Esophagus muscularis mucosa (tissue), 4 donors: Measurements from ENCODE around the gene GATC. TPM values are rescaled to one million over a fixed set of nuclear protein-coding genes. Genes with fewer than 3 reads are reported as not detected.

Source experiments
- DNase-seq: peaks from one replicate; pipeline ENCODE4 v3.0.0-alpha.2; 2017; ENCODE audit errors: extremely low spot score
- H3K27ac ChIP-seq, 4 donors: fragments of 200-600 bp; sonication (generic); replicated peaks in 1 of 4; 1 replicate in 3 of 4; 2 replicates in 1 of 4; pipeline ENCODE4 v1.5.1; 2016 to 2019; ENCODE audit warnings: mild to moderate bottlenecking in 1 of 4
- H3K27me3 ChIP-seq, 4 donors: fragments of 200-600 bp; sonication (generic); one replicate each; pipeline versions ENCODE4 v1.5.1 to v1.6.0; 2016 to 2019
- H3K36me3 ChIP-seq, 4 donors: fragments of 200-600 bp; sonication (generic); one replicate each; pipeline ENCODE4 v1.5.1; 2016 to 2019
- H3K4me1 ChIP-seq, 4 donors: fragments of 200-600 bp; sonication (generic); one replicate each; pipeline ENCODE4 v1.5.1; 2016 to 2019
- H3K4me3 ChIP-seq, 4 donors: fragments of 200-600 bp; sonication (generic); 1 replicate in 2 of 4; 2 replicates in 2 of 4; pipeline ENCODE4 v1.5.1; 2016 to 2019; ENCODE audit warnings: mild to moderate bottlenecking in 4 of 4, moderate library complexity in 1 of 4
- H3K9me3 ChIP-seq, 4 donors: fragments of 200-600 bp; sonication (generic); 1 replicate in 3 of 4; 2 replicates in 1 of 4; pipeline ENCODE4 v1.5.1; 2016 to 2019
- CTCF ChIP-seq, 3 experiments: fragments of 200-600 bp in 2 of 3; fragments of 450-650 bp in 1 of 3; sonication (generic) in 2 of 3; IDR thresholded peaks; one replicate each; pipeline ENCODE4 v1.5.1; 2017 to 2019; ENCODE audit warnings: antibody characterized with exemption in 3 of 3, mild to moderate bottlenecking in 2 of 3, moderate library complexity in 1 of 3
- EP300 ChIP-seq: sonication (generic); formaldehyde crosslinking; IDR thresholded peaks from one replicate; pipeline ENCODE4 v1.6.1; 2017; ENCODE audit warnings: antibody characterized with exemption
- POLR2A ChIP-seq: fragments of 450-650 bp; IDR thresholded peaks from one replicate; pipeline ENCODE4 v1.6.1; 2017; ENCODE audit warnings: antibody characterized with exemption, moderate library complexity, mild to moderate bottlenecking, low read depth
- POLR2AphosphoS5 ChIP-seq, 2 donors: sonication (generic); formaldehyde crosslinking; IDR thresholded peaks; one replicate each; pipeline ENCODE4 v1.6.1; 2017; ENCODE audit warnings: antibody characterized with exemption in 2 of 2
- WGBS: methylation state at CpG from one replicate; pipeline ENCODE4 v1.1.5; 2018; 5-methylcytosine and 5-hydroxymethylcytosine counted together
- intact Hi-C: fragments of 100-400 bp; cut with DNase I; formaldehyde crosslinking; loops from one replicate; pipeline ENCODE4 v1.15.1; 2023
- total RNA-seq, 4 donors: library from RNA; depleted of rRNA; stranded (reverse); fragments of >200 nt; gene quantifications; one replicate each; pipeline versions ENCODE4 v1.1.0 to v1.2.1, GENCODE V29; 2016

Gene GATC
- total RNA-seq, 4 donors from 2014 or later, result 18.5 to 24.0 (median 20.2) TPM

- whole genome bisulfite sequencing, result 1% methylated on average over 12 of the region's 53 CpGs
Observed at GRCh38 chr12:120495731-120496412, 49.6 kb downstream of the GATC start, which contains the start of gene DYNLL1. TSS of gene DYNLL1 (plus strand) at chr12:120496113. CDS start at chr12:120496422, 309 bp downstream.

DNA sequence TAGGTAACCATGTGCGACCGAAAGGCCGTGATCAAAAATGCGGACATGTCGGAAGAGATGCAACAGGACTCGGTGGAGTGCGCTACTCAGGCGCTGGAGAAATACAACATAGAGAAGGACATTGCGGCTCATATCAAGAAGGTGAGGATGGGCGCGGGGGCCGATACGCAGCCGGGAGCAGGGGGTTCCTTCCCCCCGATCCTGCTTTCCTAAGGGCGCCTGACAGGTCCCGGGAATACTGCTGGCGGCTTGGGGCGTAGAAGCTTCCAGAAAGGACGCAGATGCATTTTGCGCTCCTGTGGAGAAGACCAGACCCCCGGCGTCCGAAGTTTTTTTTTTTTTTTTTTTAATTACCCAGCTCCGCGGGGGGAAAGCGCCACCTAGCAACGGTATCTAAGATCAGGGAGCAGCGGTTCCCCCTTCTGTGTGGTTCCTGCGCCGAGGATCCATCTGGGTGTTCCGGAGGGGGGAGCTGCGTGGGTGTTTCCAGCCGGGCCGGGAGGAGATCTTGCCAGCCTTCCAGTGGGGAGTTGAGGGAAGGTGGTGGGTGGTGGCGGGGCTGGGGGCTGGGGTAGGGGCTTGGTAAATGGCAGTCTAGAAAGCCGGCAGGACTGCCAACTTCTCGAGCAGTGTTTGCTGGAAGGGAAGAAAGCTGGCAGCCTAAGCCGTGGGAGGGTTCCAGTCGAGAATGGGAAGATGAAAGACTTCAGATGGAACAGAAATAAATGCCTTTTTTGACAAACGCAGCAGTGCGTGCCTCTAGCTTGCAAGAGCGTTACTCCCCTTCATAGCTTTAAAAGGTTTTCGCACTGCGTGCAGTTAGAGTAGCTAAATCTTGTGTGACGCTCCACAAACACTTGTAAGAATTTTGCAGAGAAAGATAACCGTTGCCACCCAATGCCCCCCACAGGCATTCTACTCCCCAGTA is 50.4 kb downstream of the GATC start:
- intact Hi-C loops, result loop anchor here (2.0 kb wide), 1 partner anchor 32 kb away; the partner anchor contains the start of gene COQ5
- no peaks in the 10 kb centered on the region for H3K27me3 ChIP-seq
- TF ChIP-seq POLR2AphosphoS5 (IDR thresholded peaks at IDR 0.05) (peak in 1 of 2 donors; percentile 5), CTCF (IDR thresholded peaks at IDR 0.05) (no peak), EP300 (no peak), POLR2A (no peak)
- peaks cover 21 to 36% (median 30%) of the 10 kb centered on the region in 4 donors for H3K4me1 ChIP-seq
- no peak for DNase-seq
- peak overlapping the region; percentile 88 to 94 (median 91) for H3K27ac ChIP-seq
- H3K4me3 ChIP-seq, result peak overlapping the region; percentile 78 to 96 (median 88)
- H3K9me3 ChIP-seq, result no peaks in the 10 kb centered on the region
- H3K36me3 ChIP-seq, result peaks cover 0 to 42% (median 25%) of the 10 kb centered on the region in 4 donors
- WGBS, result under 1% methylated on average over 47 of the region's 47 CpGs

More at GRCh38 chr12:120495731-120496412, 49.6 kb downstream of the GATC start, which contains the start of gene DYNLL1:
- Histone ChIP-seq H3K27ac (peak within 1 kb of the TSS; percentile 88 to 94 (median 91)), H3K4me3 (peak within 1 kb of the TSS; percentile 78 to 96 (median 88)), H3K9me3 (no peaks in the 10 kb centered on the region), H3K4me1 (peaks cover 21 to 36% (median 30%) of the 10 kb centered on the region in 4 donors), H3K36me3 (peaks cover 0 to 39% (median 27%) of the 10 kb centered on the region in 4 donors), H3K27me3 (no peaks in the 10 kb centered on the region)
- intact Hi-C loops, result loop anchor here (2.0 kb wide), 1 partner anchor 33 kb away; the partner anchor contains the start of gene COQ5
- TF ChIP-seq POLR2AphosphoS5 (IDR thresholded peaks at IDR 0.05) (peak; percentile 87 to 95), CTCF (IDR thresholded peaks at IDR 0.05) (peak in 1 of 3 experiments; percentile 29), POLR2A (peak; percentile 67), EP300 (no peak)
- DNase-seq, result peak; percentile 99

GRCh38 chr12:120497524-120498150 is 51.4 kb downstream of the GATC start:
- intact Hi-C loops, result loop anchor here (2.0 kb wide), 1 partner anchor 31 kb away; the partner anchor contains the start of gene COQ5
- Histone ChIP-seq H3K27ac (peak overlapping the region; percentile 88 to 94 (median 91)), H3K27me3 (no peaks in the 10 kb centered on the region), H3K4me3 (peak overlapping the region; percentile 78 to 96 (median 88)), H3K9me3 (no peaks in the 10 kb centered on the region), H3K4me1 (peaks cover 21 to 36% (median 30%) of the 10 kb centered on the region in 4 donors), H3K36me3 (peaks cover 0 to 50% (median 29%) of the 10 kb centered on the region in 4 donors)
- TF ChIP-seq EP300 (no peak), CTCF (IDR thresholded peaks at IDR 0.05) (no peak), POLR2AphosphoS5 (IDR thresholded peaks at IDR 0.05) (no peak)
- WGBS, result 21% methylated on average over 9 of the region's 9 CpGs
- DNase-seq, result no peak

GRCh38 chr12:120498870-120499515 is 52.7 kb downstream of the GATC start:
- 92% methylated on average over 3 of the region's 3 CpGs for WGBS
- Histone ChIP-seq H3K27me3 (no peaks in the 10 kb centered on the region), H3K4me3 (no peak overlapping the region), H3K4me1 (peaks cover 21 to 36% (median 30%) of the 10 kb centered on the region in 4 donors), H3K9me3 (no peaks in the 10 kb centered on the region), H3K27ac (peak overlapping the region in 3 of 4 donors; percentile 6 to 93 (median 89)), H3K36me3 (peaks cover 9 to 63% (median 41%) of the 10 kb centered on the region in 4 donors)
- no peak for TF ChIP-seq POLR2AphosphoS5 (IDR thresholded peaks at IDR 0.05)
- no peak for TF ChIP-seq EP300
- TF ChIP-seq POLR2A, result no peak
- no peak for TF ChIP-seq CTCF (IDR thresholded peaks at IDR 0.05)
- no peak for DNase-seq
- intact Hi-C loops, result no loop called here
